ENCODE measurements around the gene TTC39B.

TTC39B gene

DNA sequence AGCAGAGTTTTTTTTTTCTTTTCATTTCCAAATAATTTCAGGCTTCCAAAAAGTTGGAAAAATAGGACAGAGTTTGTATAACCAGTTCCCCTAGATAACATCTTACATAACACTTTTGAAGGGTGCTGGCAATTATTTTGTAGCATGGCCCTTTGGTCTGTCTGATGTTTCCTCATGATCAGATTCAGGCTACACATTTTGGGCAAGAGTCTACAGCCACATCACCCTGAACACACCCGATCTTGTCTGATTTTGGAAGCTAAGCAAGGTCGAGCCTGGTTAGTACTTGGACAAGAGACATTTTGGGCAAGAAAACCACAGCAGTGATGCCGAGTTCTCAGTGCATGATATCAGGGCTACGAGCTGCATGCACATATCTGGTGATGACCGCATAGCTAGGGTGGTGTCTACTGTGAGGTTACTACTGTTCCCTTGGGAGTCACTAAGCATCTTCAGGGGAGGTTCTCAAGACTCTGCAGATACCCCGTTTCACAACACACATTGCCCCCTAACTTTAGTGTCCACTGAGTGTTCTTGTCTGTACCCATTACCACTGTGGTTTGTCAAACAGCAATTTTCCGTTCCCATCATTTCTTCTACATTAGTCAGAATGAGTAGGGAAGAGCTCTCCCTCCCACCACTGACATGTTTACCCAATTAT, 86.2 kb downstream of the TTC39B start:
- no peak for DNase-seq

DNA sequence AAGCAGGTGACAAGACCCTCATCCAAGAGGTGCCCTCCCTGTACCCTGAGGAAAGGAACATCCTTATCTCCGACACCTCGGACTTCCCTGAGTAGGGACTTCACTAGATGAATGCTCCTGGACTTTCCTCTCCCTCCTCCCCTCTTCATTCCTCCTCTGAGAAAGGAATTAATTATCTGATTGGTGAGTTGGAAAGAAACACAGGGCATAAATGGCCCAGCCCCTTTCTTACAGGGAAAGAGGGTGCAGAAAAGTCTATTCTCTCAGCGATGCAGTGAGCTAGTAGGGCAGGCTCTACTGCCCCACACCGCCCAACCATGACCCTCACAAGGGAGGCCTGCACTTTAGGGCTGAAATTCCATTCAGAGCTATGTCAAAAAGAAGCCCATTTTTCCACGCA, 87.5 kb downstream of the TTC39B start:
- no peak for DNase-seq

DNA sequence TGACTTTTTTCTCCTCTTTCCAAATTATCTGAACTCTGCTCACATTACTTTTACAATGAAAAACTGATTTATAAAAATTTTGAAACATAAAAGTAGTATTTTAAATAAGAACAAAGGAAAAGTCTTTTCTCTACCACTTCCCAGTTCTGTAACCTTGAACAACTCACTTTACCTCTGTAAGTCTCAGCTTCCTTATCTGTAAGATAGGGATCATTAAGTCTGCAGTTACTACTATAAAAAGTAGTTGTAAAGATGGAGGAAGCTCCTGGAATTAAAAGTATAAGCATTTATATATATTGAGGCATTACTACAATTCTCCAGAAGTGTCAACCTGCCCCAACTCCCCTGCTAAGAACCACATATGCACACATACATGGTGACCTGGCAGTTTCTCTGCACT, 88.0 kb downstream of the TTC39B start:
- DNase-seq = no peak

DNA sequence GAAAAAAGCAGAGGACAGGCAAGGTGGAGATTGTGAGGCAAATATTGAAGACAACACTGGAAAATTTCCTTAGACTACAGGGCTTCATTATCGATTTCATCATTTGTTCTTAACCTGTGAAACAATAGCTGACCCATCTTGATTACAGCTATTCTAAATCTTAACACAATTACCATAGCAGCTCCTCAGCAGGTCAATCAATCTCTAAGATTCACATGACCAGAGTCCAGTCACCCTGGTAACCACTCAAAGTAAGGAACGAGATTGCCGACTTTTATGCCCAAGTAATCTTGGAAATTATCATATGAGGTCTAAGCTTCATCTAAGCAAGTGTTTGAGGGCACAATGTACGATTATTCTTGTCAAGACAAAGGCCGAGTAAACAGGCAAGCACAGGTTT, 93.8 kb downstream of the TTC39B start:
- DNase-seq = no peak

DNA sequence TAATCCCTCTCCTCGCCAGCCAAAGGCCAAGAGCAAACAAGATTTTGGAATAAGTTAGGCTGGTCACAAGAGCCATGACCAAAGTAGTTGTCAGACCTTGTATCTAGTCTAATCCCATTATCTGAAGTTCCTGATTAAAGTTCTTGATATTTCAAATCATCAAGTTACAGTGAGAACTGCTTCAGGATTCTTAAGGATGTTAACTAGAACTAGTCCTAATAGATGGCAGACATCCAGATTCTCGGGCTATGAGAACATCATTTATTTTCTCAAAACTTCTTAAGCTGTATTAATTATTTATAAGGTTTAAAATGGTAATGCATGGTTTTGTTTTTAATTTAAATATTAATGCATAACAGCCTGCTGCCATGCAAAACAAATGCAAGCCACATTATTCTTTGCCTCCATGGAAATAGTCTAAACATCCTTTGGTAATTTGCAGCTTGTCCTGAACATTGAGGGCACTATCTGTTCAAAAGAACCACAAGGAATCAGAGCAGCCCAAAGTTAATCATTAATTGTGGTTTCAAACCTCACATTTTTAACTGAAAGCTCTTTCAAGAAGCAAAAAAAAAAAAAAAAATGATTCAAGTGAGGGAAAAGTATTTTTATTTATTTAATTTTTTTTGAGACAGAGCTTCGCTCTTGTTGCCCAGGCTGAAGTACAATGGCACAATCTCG, 95.1 kb downstream of the TTC39B start:
- DNase-seq = peak; percentile 6

DNA sequence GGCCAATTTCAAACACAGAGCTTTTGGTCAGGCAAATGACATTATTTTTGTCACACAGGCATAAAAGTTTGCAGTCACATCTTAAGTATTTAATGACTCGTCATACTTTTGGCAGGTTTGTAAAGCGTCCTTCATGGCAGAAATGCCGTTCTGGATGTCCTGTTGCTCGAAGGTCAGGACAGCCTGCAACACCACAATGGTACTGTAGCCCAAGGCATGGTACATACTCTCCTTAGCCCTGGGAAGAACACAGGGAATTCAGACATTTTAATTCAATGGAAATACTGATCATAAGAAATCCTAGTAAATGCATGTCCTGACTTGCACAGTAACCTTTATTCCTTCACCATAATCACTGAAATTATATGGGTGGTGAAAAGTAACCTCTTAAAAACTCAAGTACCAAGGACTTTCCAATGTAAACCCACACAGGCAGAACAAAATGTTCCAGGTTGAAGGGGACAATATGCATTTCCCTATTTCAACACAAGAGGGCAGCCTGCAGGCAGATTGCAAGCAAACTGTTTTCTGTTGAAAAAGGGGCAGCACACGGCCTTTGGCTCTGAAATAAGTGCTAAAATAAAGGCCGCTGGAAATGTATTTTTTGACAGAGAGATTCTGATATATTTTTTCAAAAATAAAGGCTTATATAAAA, 95.7 kb downstream of the TTC39B start:
- DNase-seq = peak; percentile 65

DNA sequence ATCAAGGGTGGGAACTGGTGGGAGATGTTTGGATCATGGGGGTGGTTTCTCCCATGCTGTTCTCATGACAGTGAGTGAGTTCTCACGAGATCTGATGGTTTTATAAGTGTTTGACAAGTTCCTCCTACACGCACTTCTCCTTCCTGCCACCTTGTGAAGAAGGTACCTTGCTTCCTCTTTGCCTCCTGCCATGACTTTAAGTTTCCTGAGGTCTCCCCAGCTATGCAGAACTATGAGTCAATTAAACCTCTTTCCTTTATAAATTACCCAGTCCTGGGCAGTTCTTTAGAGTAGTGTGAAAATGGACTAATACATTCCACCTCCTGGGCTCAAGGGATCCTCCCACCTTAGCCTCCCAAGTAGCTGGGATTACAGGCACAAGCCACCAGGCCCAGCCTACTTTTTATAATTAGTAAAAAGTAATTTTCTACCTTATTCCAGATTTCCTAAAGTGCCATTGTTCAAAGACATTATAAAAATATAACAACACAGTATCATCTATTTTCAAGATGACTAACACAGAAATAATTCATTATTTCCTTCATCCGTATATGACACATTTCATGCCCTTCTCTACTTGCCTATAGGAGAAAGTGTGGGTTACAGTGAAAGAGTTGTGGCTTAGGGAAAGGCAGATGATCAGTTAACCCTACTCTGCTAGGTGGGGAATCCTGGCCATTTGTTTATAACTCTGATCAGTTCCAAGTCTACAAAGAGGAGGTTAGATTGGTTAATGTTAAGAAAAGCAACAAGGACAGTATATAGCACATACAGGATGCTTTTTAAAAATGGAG, 99.9 kb downstream of the TTC39B start:
- no peak for DNase-seq

DNA sequence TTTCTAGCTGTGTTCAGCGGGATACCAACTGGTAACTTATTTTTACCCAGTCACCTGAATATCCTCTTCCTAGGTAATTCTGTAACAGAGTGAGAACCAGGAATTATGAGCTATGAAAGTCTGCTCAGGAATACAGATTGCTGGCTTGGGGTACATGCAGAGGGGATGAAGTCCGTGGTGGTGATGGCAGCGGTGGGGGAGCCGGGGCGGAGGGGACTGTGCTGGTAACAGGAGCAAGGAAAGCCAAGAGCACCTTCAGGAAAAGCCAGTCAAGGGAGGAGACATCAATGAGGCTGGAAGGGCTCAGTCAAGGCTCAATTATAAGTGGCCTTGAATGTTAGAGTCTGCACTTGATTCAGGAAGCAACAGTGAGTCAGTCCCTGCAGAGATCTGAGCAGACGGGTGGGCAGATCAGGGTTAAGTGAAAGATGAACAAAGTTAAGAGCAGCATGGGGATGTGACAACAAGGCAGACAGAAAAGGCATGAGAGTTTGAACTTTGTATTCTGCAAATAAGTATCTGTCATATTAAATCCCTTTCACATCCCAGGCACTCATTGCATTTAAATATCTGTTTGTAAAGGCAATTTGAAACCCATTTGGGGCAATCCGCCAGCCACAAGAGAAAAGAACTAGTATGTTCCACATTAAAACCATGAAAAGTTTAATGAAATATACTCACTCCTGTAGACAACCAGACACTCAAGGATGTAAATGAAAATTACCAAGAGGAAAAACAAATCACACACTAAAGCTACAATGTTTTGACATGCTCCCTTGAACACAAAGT, 101.2 kb downstream of the TTC39B start:
- no peak for DNase-seq

DNA sequence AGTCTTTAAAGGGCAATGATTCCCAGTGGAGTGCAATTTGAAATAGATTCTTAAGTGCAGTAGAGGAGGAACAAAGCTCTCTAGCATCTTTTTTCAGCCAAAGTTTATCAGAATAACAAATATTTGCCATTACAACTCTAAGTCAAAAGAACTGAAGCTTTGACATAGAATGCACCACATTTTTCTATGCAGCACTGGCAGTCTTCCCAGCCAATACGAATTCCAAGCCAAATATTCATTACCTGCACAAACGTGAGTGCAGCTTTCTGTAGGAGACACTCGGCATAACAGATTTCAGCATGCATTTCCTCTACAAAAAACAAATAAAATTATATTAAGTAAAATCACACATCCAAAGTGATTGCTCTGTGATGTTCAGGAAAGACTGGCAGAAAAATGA, 103.4 kb downstream of the TTC39B start:
- DNase-seq = no peak

DNA sequence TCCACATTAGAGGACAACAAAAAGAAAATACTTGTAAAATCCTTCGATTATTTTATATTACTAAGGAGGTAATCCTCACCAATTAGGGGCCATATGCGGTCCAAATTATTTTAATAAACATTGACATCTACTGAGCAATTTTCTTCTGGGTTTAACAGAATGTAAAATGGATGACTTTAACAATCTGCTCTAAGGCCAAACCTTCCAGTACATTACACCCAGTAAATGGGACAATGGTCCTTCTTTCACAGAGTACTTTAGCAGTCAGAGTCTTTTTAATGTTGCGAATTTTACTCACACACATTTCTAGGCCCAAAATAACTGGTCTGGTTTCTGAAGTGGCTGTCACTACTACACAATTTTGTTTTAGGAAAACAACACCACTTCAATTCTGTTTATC, 106.9 kb downstream of the TTC39B start:
- DNase-seq = no peak

DNA sequence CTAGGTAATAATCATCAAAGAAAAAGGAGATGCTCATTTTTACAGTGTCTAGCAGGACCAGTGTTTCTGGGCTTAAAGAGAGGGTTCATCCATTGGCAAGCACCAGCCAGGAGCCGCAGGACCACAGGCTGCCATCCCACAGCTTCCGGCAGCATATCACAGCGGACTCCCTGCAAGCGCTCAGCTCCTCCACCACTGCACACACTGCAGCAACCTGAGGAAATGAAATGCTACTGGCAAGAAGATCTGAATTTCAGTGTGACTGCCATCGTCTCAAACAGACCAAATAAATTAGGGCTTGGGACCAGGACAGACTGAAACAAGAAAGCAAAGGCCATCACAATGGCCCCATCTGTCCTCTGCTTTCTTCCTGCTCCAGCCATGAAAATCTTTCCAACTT, 114.2 kb downstream of the TTC39B start:
- no peak for DNase-seq

DNA sequence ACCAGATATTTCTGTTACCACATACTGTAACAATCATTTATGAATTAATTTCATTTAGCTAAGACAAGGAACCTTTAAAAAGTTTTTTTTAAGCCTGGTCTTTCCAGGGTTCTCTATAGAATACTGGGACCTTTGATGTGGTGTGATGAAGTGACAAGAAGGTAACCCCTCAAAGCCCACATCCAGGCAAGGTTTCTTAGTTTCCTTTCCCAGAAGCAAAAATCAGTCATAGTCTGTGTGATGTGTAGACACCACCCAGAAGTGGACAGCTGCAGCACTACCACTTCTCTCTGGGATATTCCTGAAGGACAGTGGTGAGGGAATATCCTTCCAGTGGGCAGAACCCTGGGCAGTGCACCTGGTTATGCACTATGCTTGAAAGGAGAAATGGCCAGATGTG, 115.6 kb downstream of the TTC39B start:
- DNase-seq = no peak

DNA sequence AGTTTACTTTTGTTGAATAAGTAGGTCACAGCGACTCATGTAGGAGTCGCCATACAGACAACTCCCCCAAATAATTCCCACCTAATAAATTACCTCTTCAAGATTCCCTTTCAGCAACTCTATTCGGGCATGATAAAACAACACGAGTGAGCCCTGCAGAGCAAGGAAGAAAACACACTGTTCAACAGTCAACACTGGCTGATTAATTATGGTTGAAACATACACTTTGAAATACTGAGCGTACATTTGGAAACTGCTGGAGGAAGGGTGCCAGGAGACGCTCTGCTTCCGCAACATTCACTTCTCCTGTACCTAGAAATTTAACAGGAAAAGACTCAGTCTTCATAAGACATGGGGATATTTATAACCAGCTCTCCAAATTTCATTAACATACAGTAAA, 117.5 kb downstream of the TTC39B start:
- DNase-seq = no peak

DNA sequence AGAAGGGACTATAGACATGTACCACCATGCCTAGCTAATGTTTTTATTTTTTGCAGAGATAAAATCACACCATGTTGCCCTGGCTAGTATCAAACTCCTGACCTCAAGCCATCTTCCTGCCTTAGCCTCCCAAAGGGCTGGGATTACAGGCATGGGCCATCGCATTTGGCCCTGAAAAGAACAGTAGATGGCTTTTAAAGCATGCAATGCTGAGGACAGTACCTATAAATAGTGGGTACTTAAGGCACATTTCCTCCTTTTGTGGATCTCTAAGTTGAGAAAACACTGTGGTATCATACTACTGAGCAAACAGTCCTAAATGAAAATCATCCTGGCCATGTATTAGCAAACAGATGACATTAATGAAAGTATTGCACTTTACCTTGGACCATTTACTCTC, 119.4 kb downstream of the TTC39B start:
- peak; percentile 26 for DNase-seq

DNA sequence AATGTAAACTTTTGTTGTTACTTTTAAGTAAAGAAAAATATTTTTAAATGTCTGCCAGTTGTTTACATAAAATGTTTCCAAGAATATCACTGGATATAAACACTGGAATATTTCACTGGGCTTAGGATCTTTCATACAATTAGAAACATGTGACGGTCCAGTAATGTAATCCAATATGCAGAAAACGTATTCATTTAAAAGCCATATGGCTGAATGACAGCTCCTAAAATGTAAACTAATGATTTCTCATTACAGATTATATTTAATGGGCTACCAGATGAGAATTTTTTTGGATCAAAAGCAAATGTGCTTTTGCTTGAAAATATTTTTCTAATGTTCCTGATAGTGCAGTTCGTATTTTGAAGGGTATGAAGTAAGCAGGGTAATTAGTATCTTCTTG, 124.3 kb downstream of the TTC39B start:
- no peak for DNase-seq

DNA sequence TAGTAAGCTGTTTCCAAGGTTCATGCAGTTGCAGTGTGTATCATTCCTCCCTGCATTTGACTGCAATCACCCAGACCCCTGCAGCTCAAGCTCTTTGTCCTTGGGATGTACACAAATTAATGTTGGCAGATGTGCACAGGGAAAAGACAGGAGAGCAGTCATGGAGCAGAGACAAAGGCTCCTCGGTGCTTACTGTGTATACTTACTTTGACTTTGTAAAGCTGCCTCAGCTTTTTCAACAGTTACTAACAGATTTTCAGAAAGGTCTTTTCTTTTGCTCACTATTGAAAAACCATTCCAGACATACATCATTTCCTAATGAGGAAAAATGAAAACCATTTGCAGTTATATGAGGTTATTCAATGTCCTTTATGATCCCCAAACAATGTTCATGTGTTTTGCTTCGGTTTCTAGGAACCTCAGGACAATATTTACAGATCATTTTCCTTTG, 124.9 kb downstream of the TTC39B start:
- DNase-seq = no peak

DNA sequence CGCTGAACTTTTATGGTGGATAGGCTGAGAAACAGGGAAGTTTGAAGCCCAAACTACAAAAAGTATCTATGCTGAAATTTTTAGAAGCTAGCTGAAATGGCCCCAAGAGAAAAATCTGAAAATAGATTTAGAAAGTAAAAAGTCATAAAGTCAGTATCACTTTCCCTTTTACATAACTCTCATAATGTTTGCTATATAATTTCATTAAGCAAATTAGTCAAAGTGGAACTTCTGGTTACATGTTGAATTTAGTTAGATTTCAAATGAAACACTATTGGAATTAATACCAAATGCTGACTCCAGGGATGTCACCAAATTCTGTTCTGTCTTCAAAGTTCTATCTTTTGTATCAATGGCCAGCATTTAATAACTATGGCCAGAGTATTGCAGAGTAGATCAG, 126.9 kb downstream of the TTC39B start:
- no peak for DNase-seq

DNA sequence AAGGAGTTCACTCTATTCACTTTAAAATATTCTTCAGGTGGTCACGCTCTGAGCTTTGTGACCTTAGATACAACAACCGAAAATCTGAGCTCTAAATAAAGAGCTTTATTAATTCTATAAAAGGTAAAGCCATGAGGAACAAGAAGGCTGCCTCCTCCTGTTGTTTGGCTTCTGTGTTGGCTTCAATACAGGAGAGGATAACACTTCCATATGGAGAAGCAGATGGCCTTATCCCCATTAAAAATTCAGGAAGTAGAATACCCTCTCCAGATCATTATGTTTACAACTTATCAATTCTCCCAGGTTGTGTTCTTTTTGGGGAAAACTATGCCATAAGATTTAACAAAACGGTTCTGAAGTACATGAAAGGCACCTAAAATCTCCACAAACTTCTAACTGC, 128.4 kb downstream of the TTC39B start:
- DNase-seq = no peak

DNA sequence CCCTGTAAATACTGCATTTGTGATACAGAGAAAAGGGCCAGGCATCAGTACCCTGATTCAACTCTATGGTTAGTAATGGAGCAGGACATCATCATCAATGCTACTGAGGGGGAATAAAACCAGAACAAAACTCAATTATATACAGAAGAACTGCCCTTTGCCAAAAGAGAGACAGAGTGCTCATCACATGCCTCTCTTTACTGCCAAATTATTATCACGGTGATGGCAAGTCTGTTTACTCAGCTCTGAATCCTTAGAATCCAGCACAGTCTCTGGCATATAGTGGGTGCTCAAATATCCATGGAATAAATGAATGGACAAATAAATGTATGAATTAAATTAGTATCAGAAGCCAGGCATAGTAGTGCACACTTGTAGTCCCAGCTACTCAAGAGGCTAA, 130.2 kb downstream of the TTC39B start:
- DNase-seq = no peak

DNA sequence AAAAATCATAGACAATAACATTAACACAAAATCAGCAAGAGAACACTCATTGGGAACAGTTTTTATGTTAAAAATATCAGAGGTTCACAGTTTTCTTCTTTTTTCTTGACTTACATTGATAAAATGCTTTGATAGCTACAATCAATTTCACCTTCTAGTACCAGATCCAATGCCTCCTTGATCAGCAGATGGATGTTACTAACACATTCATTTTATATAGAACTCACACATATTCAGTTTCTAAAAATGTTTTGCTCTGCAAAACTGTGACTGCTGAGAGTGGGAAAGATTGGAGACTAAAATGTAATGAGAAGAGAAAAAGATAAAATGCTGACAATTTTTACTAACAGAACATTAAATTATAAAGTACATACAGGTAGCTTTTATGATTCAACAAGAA, 143.1 kb downstream of the TTC39B start:
- no peak for DNase-seq

DNA sequence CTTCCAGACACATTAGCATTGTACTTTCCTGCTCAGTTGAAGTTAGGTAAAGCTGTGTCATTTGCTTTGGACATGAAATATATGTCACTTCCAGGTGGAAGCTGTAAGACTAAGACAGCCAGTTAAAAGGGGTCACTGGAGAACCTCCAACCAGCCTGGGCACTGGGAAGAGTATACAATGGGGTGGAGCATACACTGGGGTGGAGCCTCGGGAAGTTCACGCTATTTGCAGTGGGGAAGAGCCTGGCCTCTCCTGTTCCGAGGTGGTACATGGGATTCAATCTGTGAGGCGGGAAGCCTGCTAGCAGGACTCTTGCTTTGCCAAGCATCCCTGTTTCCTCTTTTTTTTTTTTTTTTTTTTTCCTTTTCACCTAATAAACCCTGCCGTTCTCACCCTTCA, 145.3 kb downstream of the TTC39B start:
- DNase-seq = no peak

DNA sequence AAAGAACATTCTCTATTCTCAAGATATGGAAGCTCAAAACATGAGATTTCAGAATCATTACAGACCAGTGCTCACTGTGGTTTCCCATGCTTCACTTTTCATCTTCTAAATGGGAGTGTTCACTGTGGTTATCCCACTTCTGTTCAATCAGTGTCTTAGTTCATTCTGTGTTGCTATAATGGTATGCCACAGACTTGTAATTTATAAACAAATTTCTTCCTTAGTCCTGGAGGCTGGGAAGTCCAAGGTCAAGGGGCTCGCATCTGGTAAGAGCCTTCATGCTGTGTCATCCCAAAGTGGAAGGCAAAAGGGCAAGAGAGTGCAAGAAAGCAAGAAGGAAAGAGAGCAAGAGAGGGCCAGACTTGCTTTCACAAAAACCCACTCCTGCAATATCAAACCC, 146.3 kb downstream of the TTC39B start:
- no peak for DNase-seq

DNA sequence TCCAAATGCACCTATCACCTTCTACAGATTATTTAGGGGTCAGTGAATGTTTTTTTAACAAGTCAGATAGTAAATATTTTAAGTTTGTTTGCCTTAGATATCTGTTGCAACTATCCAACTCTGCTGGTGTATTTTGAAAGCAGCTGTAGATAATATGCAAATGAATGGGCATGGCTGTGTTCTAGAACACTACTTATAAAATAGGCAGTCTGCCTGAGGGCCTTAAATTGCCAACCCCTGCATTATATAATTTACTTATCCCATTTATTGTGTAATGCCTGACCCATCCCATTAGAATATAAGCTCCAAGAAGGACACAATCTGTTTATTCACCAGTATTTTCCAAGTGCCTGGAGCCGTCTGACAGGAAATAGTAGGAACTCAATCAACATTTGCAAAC, 149.0 kb downstream of the TTC39B start:
- DNase-seq = no peak
